Sigmoid colon (tissue), 4 donors: ENCODE measurements around the gene NOS1.

ENCODE experiments used
- EP300 ChIP-seq, 4 donors: sonication (generic); formaldehyde crosslinking; IDR thresholded peaks; one replicate each; pipeline ENCODE4 v1.6.1; 2017; ENCODE audit warnings: antibody characterized with exemption in 4 of 4
- POLR2A ChIP-seq, 2 donors: fragments of 450-650 bp; IDR thresholded peaks; one replicate each; pipeline ENCODE4 v1.6.1; 2016; ENCODE audit warnings: antibody characterized with exemption in 2 of 2, mild to moderate bottlenecking in 2 of 2, moderate library complexity in 2 of 2
- TF ChIP-seq, protein P1 (sequence below), 4 experiments: fragments of 450-650 bp in 3 of 4; fragments of 200-600 bp in 1 of 4; IDR thresholded peaks; one replicate each; pipeline ENCODE4 v1.5.1; 2016 to 2019; ENCODE audit warnings: antibody characterized with exemption in 4 of 4, mild to moderate bottlenecking in 3 of 4, moderate library complexity in 2 of 4

DNA sequence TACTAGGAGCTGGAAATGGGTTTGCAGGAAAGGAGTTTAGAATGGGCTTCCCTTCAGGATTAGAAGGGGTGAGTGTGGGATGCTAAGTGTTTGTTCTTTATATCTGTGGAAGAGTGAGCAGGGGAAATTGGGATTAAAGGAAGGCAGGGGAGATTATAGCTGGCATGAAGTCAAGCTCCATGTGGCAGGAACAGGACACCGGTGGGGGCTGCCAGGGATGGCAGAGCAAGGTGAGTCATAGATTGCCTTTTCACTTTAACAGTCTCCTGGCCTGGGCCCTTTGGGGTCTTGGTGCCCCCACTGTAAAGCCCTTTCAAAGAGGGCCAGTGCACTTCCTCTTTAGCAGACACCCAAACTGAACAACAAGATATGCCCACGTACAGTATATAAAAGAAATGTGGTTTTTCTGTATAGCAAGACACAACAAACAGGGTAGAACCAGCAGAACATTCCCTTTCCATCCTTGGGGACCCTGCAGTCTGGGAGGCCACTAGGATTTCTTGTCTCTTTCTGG is 148.1 kb downstream of the NOS1 start:
- TF ChIP-seq POLR2A (IDR thresholded peaks at IDR 0.05) (no peak), EP300 (IDR thresholded peaks at IDR 0.05) (no peak)
- TF ChIP-seq, protein P1, sequence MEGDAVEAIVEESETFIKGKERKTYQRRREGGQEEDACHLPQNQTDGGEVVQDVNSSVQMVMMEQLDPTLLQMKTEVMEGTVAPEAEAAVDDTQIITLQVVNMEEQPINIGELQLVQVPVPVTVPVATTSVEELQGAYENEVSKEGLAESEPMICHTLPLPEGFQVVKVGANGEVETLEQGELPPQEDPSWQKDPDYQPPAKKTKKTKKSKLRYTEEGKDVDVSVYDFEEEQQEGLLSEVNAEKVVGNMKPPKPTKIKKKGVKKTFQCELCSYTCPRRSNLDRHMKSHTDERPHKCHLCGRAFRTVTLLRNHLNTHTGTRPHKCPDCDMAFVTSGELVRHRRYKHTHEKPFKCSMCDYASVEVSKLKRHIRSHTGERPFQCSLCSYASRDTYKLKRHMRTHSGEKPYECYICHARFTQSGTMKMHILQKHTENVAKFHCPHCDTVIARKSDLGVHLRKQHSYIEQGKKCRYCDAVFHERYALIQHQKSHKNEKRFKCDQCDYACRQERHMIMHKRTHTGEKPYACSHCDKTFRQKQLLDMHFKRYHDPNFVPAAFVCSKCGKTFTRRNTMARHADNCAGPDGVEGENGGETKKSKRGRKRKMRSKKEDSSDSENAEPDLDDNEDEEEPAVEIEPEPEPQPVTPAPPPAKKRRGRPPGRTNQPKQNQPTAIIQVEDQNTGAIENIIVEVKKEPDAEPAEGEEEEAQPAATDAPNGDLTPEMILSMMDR (IDR thresholded peaks at IDR 0.05) = no peak
